CD14-positive monocyte (primary cell): Measurements from ENCODE around the gene SCN4B. TPM values are rescaled to one million over a fixed set of nuclear protein-coding genes. Genes with fewer than 3 reads are reported as not detected.
A peak's percentile ranks its signal among the peaks of the same experiment; 100 is the strongest.

Experiments used
- DNase-seq, 3 donors: peaks; one replicate each; pipeline ENCODE4 v3.0.0-alpha.2; 2011 to 2022
- H2AFZ ChIP-seq: 2 replicates; pipeline ENCODE4 v1.6.0; 2012; ENCODE audit warnings: mild to moderate bottlenecking, low read depth, low read length, inconsistent platforms; ENCODE audit not compliant: insufficient read depth, poor library complexity, severe bottlenecking
- H3K27ac ChIP-seq, 2 donors: 1 replicate in 1 of 2; 2 replicates in 1 of 2; pipeline ENCODE4 v1.5.1; 2012 to 2013; ENCODE audit warnings: low read length in 2 of 2, control low read depth in 1 of 2, inconsistent platforms in 1 of 2, low read depth in 1 of 2, mild to moderate bottlenecking in 1 of 2
- H3K27me3 ChIP-seq, 2 donors: one replicate each; pipeline versions ENCODE4 v1.6.0 to v1.6.1; 2011 to 2013; ENCODE audit warnings: low read length in 2 of 2; ENCODE audit not compliant: control insufficient read depth in 2 of 2, insufficient read depth in 2 of 2
- H3K36me3 ChIP-seq, 2 donors: replicated peaks in 1 of 2; 1 replicate in 1 of 2; 2 replicates in 1 of 2; pipeline versions ENCODE4 v1.5.1 to v1.6.1; 2012 to 2013; ENCODE audit warnings: low read length in 2 of 2, control low read depth in 1 of 2, inconsistent platforms in 1 of 2, mild to moderate bottlenecking in 1 of 2; ENCODE audit not compliant: insufficient read depth in 2 of 2, control insufficient read depth in 1 of 2
- H3K4me1 ChIP-seq, 2 donors: 1 replicate in 1 of 2; 2 replicates in 1 of 2; pipeline versions ENCODE4 v1.5.1 to v1.6.1; 2012 to 2013; ENCODE audit warnings: low read length in 2 of 2, control low read depth in 1 of 2, inconsistent platforms in 1 of 2, mild to moderate bottlenecking in 1 of 2, moderate library complexity in 1 of 2; ENCODE audit not compliant: insufficient read depth in 2 of 2, control insufficient read depth in 1 of 2
- H3K4me2 ChIP-seq: replicated peaks from 2 replicates; pipeline ENCODE3; 2012; ENCODE audit warnings: low read length, moderate library complexity, mild to moderate bottlenecking; ENCODE audit not compliant: poor library complexity, severe bottlenecking; ENCODE audit errors: extremely low read depth
- H3K4me3 ChIP-seq, 3 experiments: fragments of 200-600 bp in 1 of 3; sonication (generic) in 1 of 3; replicated peaks in 1 of 3; 1 replicate in 2 of 3; 2 replicates in 1 of 3; pipeline ENCODE4 v1.5.1; 2011 to 2013; ENCODE audit warnings: low read length in 3 of 3, mild to moderate bottlenecking in 3 of 3, control low read depth in 2 of 3, low read depth in 2 of 3, inconsistent platforms in 1 of 3, moderate library complexity in 1 of 3
- H3K79me2 ChIP-seq: 2 replicates; pipeline ENCODE4 v1.6.0; 2012; ENCODE audit warnings: mild to moderate bottlenecking, control low read depth, inconsistent platforms, low read length, moderate library complexity; ENCODE audit not compliant: insufficient read depth
- H3K9ac ChIP-seq: 2 replicates; pipeline ENCODE4 v1.6.0; 2017; ENCODE audit warnings: low read length, mild to moderate bottlenecking; ENCODE audit not compliant: insufficient read depth, poor library complexity, severe bottlenecking
- H3K9me3 ChIP-seq, 2 donors: replicated peaks in 1 of 2; 1 replicate in 1 of 2; 2 replicates in 1 of 2; pipeline versions ENCODE4 v1.5.1 to v1.6.1; 2012 to 2013; ENCODE audit warnings: low read length in 2 of 2, control low read depth in 1 of 2; ENCODE audit not compliant: control insufficient read depth in 1 of 2, insufficient read depth in 1 of 2
- H4K20me1 ChIP-seq: 2 replicates; pipeline ENCODE4 v1.6.0; 2012; ENCODE audit warnings: mild to moderate bottlenecking, low read length, control low read depth, moderate library complexity; ENCODE audit not compliant: insufficient read depth
- H3K27ac Mint-ChIP-seq, 7 donors: one replicate each; pipeline ENCODE4 v1.8.0; 2020; ENCODE audit warnings: mild to moderate bottlenecking in 7 of 7, mixed read lengths in 7 of 7, moderate library complexity in 6 of 7, inconsistent platforms in 2 of 7
- H3K27me3 Mint-ChIP-seq, 3 donors: one replicate each; pipeline ENCODE4 v1.8.0; 2021 to 2022; ENCODE audit warnings: low read depth in 3 of 3, mild to moderate bottlenecking in 3 of 3, mixed read lengths in 3 of 3, moderate library complexity in 3 of 3, inconsistent platforms in 1 of 3
- H3K36me3 Mint-ChIP-seq, 2 donors: one replicate each; pipeline ENCODE4 v1.8.0; 2020; ENCODE audit warnings: mixed read lengths in 2 of 2, inconsistent platforms in 1 of 2, mild to moderate bottlenecking in 1 of 2
- H3K4me1 Mint-ChIP-seq: one replicate; pipeline ENCODE4 v1.8.0; 2020; ENCODE audit warnings: mild to moderate bottlenecking, mixed read lengths
- H3K4me3 Mint-ChIP-seq, 2 donors: one replicate each; pipeline ENCODE4 v1.8.0; 2020; ENCODE audit warnings: mild to moderate bottlenecking in 2 of 2, mixed read lengths in 2 of 2, moderate library complexity in 1 of 2
- H3K9me3 Mint-ChIP-seq, 7 donors: one replicate each; pipeline ENCODE4 v1.8.0; 2020 to 2022; ENCODE audit warnings: mixed read lengths in 7 of 7, mild to moderate bottlenecking in 6 of 7, moderate library complexity in 6 of 7, inconsistent platforms in 2 of 7
- CTCF ChIP-seq: fragments of 200-600 bp; IDR thresholded peaks from one replicate; pipeline ENCODE4 v1.8.0; 2022; ENCODE audit warnings: antibody characterized with exemption, mild to moderate bottlenecking
- WGBS: methylation state at CpG from one replicate; pipeline ENCODE4 v1.1.5; 2013; ENCODE audit warnings: missing lambda C conversion rate; ENCODE audit not compliant: insufficient coverage; 5-methylcytosine and 5-hydroxymethylcytosine counted together
- intact Hi-C, 2 donors: fragments of 100-400 bp; cut with micrococcal nuclease; formaldehyde crosslinking; loops; one replicate each; pipeline versions ENCODE4 v1.15.0 to v1.15.1; 2023
- polyA plus RNA-seq, 3 donors: library from polyadenylated mRNA; depleted of rRNA in 1 of 3; unstranded in 2 of 3; stranded (reverse) in 1 of 3; fragments of 300-500 nt in 2 of 3; fragments of >200 nt in 1 of 3; fragmentation: Illumina TruSeq in 2 of 3; gene quantifications; 1 replicate in 2 of 3; 2 replicates in 1 of 3; pipeline ENCODE4 v1.2.3, GENCODE V29; 2012 to 2021

Gene SCN4B
- polyA plus RNA-seq, 3 donors, result 0.76 TPM; not detected in 2

GRCh38 chr11:118129471-118130172 is 23.0 kb downstream of the SCN4B start:
- no peaks in the 10 kb centered on the region for H4K20me1 ChIP-seq
- Mint-ChIP-seq H3K4me1 (peaks cover 29% of the 10 kb centered on the region), H3K9me3 (peaks cover 0 to 3% (median 0%) of the 10 kb centered on the region in 7 donors), H3K27ac (peak overlapping the region in 5 of 7 donors; percentile 63 to 92 (median 80)), H3K4me3 (peak overlapping the region in 1 of 2 donors; percentile 29), H3K27me3 (peaks cover 3 to 7% (median 5%) of the 10 kb centered on the region in 3 donors), H3K36me3 (no peaks in the 10 kb centered on the region)
- no peak overlapping the region for H2AFZ ChIP-seq
- TF ChIP-seq CTCF, result no peak
- intact Hi-C loops, result loop anchor here in 1 of 2 donors (1.0 kb wide), 1 partner anchor 13 kb away; no protein-coding TSS in a partner anchor
- peak overlapping the region in 1 of 3 experiments; percentile 6 for H3K4me3 ChIP-seq
- H3K9me3 ChIP-seq, result no peaks in the 10 kb centered on the region
- peaks cover 21 to 26% of the 10 kb centered on the region in 2 donors for H3K4me1 ChIP-seq
- no peaks in the 10 kb centered on the region for H3K36me3 ChIP-seq
- no peaks in the 10 kb centered on the region for H3K79me2 ChIP-seq
- H3K27ac ChIP-seq, result peak overlapping the region in 1 of 2 donors; percentile 10
- H3K9ac ChIP-seq, result no peak overlapping the region
- no peaks in the 10 kb centered on the region for H3K27me3 ChIP-seq
- 81% methylated on average over 5 of the region's 6 CpGs for WGBS
- peak overlapping the region; percentile 30 for H3K4me2 ChIP-seq
- peak; percentile 28 to 47 (median 45) for DNase-seq

GRCh38 chr11:118128721-118129470 is 23.7 kb downstream of the SCN4B start:
- no peaks in the 10 kb centered on the region for H3K36me3 Mint-ChIP-seq
- H3K4me1 Mint-ChIP-seq, result peaks cover 29% of the 10 kb centered on the region
- 93% methylated on average over 5 of the region's 11 CpGs for WGBS
- no peak overlapping the region for H3K4me3 ChIP-seq
- peaks cover 1 to 7% (median 5%) of the 10 kb centered on the region in 3 donors for H3K27me3 Mint-ChIP-seq
- H4K20me1 ChIP-seq, result no peaks in the 10 kb centered on the region
- H3K4me2 ChIP-seq, result peak overlapping the region; percentile 30
- H3K27me3 ChIP-seq, result no peaks in the 10 kb centered on the region
- peak; percentile 45 to 66 (median 60) for DNase-seq
- no peak overlapping the region for H3K9ac ChIP-seq
- H3K4me3 Mint-ChIP-seq, result peak overlapping the region; percentile 32 to 63
- no peaks in the 10 kb centered on the region for H3K9me3 ChIP-seq
- peaks cover 21 to 26% of the 10 kb centered on the region in 2 donors for H3K4me1 ChIP-seq
- peak overlapping the region; percentile 48 for H2AFZ ChIP-seq
- H3K36me3 ChIP-seq, result no peaks in the 10 kb centered on the region
- peak overlapping the region in 6 of 7 donors; percentile 61 to 92 (median 82) for H3K27ac Mint-ChIP-seq
- no peak for TF ChIP-seq CTCF
- peaks cover 0 to 3% (median 0%) of the 10 kb centered on the region in 7 donors for H3K9me3 Mint-ChIP-seq
- no peaks in the 10 kb centered on the region for H3K79me2 ChIP-seq
- intact Hi-C loops, result no loop called here
- peak overlapping the region; percentile 10 to 30 for H3K27ac ChIP-seq
